ENCODE results near the gene SMR3B.

GRCh38 chr4:70437197-70437596, 54.3 kb downstream of the SMR3B start:
- TF ChIP-seq EZH2 (IDR thresholded peaks at IDR 0.05; ENCODE audit: borderline replicate concordance, insufficient read depth, low read depth, low read length, poor library complexity, severe bottlenecking), result no peak
- no peak for TF ChIP-seq CTCF (IDR thresholded peaks at IDR 0.05)

Data from B cell (primary cell).